ENCODE data around the gene SMIM41.
A peak's percentile ranks its signal among the peaks of the same experiment; 100 is the strongest.

Gene SMIM41

DNA sequence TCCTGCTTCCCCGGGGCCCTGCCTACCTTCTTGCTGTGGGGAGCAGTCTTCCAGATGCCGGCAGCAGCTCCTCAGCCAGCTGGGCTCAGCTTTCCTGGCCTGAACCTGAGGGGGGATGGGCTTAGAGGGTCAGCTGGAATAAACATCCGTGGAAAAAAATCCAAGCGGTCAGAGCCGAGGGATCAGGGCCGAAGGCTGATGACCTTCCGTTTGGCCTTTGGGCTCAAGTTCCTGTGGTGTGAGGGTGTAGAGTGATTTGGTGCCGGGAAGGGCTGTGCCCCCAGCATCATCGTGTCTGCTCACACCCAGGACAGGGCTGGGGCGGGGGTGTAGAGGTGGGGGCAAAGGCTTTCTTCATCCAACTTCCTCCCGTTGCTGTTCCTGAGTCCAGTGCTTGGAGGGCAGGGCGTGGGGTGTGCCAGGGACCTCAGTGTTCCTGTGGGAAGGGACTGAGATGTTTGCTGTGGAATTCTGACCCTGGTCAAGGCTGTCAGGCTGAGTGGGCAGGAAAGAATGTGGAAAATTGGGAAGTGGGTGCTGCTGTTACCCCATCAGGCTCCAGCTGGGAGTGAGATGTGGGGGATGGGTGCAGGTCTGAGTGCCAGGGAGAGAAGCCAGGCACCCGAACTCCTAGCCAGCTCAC lies 2.6 kb downstream of the SMIM41 start:
- Histone ChIP-seq H3K27ac (no peak overlapping the region), H3K4me3 (ENCODE audit: low read depth, low read length) (no peak overlapping the region), H3K27me3 (replicated peaks) (peaks cover 3% of the 10 kb centered on the region), H3K36me3 (replicated peaks) (peaks cover 17% of the 10 kb centered on the region)
- no peak for DNase-seq
- TF ChIP-seq, protein P1, sequence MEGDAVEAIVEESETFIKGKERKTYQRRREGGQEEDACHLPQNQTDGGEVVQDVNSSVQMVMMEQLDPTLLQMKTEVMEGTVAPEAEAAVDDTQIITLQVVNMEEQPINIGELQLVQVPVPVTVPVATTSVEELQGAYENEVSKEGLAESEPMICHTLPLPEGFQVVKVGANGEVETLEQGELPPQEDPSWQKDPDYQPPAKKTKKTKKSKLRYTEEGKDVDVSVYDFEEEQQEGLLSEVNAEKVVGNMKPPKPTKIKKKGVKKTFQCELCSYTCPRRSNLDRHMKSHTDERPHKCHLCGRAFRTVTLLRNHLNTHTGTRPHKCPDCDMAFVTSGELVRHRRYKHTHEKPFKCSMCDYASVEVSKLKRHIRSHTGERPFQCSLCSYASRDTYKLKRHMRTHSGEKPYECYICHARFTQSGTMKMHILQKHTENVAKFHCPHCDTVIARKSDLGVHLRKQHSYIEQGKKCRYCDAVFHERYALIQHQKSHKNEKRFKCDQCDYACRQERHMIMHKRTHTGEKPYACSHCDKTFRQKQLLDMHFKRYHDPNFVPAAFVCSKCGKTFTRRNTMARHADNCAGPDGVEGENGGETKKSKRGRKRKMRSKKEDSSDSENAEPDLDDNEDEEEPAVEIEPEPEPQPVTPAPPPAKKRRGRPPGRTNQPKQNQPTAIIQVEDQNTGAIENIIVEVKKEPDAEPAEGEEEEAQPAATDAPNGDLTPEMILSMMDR (IDR thresholded peaks at IDR 0.05; ENCODE audit: low read depth, low read length, missing control alignments), result no peak
- in situ Hi-C loops (cut with HindIII; ENCODE audit: low pct_ligation_motif_present, low sequenced_read_pairs), result loop anchor here (5.0 kb wide), 1 partner anchor 60 kb away; no protein-coding TSS in a partner anchor

DNA sequence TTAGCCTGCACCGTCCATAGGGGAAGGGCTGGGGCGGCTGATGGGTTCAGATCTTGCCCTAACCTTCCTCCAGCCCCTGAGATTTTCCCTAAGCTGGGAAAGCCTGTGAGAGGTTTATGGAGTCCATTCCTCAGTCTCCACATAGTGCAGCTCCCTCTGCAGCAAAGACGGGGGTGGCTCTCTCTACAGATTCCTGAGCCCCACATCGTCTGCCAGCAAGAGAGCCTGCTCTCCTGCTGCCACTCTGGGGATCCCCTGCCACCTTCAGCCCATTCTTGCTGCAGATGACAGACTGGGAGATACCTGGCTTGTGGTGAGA lies 3.1 kb downstream of the SMIM41 start:
- in situ Hi-C loops (cut with HindIII; ENCODE audit: low pct_ligation_motif_present, low sequenced_read_pairs), result loop anchor here (5.0 kb wide), 1 partner anchor 60 kb away; no protein-coding TSS in a partner anchor
- TF ChIP-seq, protein P1 (IDR thresholded peaks at IDR 0.05; ENCODE audit: low read depth, low read length, missing control alignments), result no peak
- Histone ChIP-seq H3K36me3 (replicated peaks) (peaks cover 16% of the 10 kb centered on the region), H3K27me3 (replicated peaks) (peaks cover 5% of the 10 kb centered on the region), H3K4me3 (ENCODE audit: low read depth, low read length) (no peak overlapping the region), H3K27ac (no peak overlapping the region)
- no peak for DNase-seq

DNA sequence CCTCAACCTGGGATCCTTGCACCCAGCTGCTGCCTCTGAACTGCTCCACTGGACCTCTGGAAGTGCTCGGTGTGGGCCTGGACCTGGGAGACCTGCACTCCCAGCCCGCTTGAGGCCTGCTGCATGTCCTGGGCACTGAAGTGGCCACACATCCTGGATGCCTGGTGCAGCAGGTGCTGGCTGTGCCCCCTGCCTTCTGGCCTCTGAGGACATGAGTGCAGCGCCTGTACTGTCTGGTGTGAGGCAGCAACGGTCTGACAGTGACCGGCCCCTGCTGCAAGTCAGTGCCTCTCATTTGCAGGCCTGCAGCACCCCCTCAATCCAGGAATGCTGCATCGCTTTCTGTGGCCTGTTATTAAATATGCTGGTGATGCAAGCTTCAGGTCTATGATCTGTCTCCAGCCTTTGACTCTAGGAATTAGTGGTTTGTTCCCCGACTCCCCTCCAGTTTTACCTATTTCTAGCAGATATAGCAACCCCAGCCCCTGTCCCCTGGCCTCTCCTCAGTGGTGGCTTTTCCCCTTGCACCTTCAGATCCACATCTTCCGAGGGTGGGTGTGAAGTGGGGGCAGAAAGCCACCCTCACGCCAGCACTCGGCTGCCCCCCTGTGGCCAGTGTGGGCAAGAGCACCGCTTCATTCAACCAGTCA lies 3.6 kb downstream of the SMIM41 start:
- Histone ChIP-seq H3K27me3 (replicated peaks) (peaks cover 5% of the 10 kb centered on the region), H3K27ac (no peak overlapping the region), H3K36me3 (replicated peaks) (peaks cover 12% of the 10 kb centered on the region), H3K4me3 (ENCODE audit: low read depth, low read length) (no peak overlapping the region)
- in situ Hi-C loops (cut with HindIII; ENCODE audit: low pct_ligation_motif_present, low sequenced_read_pairs), result loop anchor here (5.0 kb wide), 1 partner anchor 61 kb away; no protein-coding TSS in a partner anchor
- TF ChIP-seq, protein P1 (IDR thresholded peaks at IDR 0.05; ENCODE audit: low read depth, low read length, missing control alignments), result peak; percentile 100
- peak; percentile 20 for DNase-seq

DNA sequence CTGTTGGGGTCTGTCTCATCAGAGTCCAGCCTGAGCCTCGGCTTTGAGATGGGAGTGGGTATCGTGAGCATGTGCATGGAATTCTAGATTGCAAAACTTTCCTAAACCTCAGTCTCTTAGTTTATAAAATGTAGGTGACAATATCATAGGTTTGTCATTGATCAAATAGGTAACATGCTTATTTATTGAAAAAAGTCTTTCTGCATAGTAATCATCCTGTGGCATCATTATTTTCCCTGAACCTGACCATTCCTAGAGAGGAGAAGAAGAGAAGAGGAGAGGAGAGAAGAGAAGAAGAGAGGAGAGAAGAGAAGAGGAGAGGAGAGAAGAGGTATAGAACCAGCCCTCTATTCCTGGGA lies 4.1 kb downstream of the SMIM41 start:
- H3K27me3 ChIP-seq (replicated peaks), result peaks cover 10% of the 10 kb centered on the region
- no peak for DNase-seq
- peaks cover 9% of the 10 kb centered on the region for H3K36me3 ChIP-seq (replicated peaks)
- H3K4me3 ChIP-seq (ENCODE audit: low read depth, low read length), result no peak overlapping the region
- H3K27ac ChIP-seq, result no peak overlapping the region
- TF ChIP-seq, protein P1 (IDR thresholded peaks at IDR 0.05; ENCODE audit: low read depth, low read length, missing control alignments), result no peak
- in situ Hi-C loops (cut with HindIII; ENCODE audit: low pct_ligation_motif_present, low sequenced_read_pairs), result loop anchor here (5.0 kb wide), 1 partner anchor 61 kb away; no protein-coding TSS in a partner anchor

DNA sequence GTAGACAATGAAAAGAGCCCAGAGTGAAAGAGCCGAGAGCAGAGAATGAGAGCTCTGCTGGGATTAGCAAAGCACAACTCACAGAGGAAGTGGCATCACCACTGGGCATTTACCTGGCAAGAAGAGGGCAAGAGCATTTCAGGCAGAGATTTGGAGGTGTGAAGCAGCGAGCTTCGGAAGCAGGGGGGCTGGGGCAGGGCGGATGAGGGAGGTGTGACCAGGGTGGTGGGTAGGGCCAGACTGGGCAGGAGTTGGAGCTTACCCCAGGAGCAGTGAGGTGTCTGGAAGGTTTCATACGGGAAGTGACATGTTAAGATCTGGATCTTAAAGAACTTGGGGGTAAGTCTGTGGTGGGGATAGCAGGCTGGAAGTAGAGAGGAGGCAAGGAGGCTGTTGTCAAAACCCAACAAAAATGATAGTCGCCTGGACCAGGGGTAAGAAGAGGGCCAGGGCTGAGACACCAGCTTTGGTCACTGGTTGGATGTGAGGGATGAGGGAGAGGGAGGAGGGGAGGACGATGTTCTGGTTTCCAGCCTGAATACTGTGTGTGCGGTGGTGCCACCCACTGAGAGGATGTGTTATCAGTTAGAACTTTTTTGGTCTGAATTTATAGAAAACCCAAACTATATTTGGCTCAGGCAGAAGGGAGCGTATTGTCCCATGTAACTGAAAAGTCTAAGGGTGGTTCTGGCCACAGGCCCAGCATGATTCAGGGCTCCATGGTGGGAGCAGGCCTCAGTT lies 5.2 kb downstream of the SMIM41 start:
- in situ Hi-C loops (cut with HindIII; ENCODE audit: low pct_ligation_motif_present, low sequenced_read_pairs), result loop anchor here (5.0 kb wide), 1 partner anchor 62 kb away; no protein-coding TSS in a partner anchor
- Histone ChIP-seq H3K27ac (no peak overlapping the region), H3K4me3 (ENCODE audit: low read depth, low read length) (no peak overlapping the region), H3K36me3 (replicated peaks) (no peaks in the 10 kb centered on the region), H3K27me3 (replicated peaks) (peaks cover 11% of the 10 kb centered on the region)
- DNase-seq, result no peak
- TF ChIP-seq, protein P1 (IDR thresholded peaks at IDR 0.05; ENCODE audit: low read depth, low read length, missing control alignments), result no peak

Data from brain microvascular endothelial cell (primary cell).